GM12878 (cell line): ENCODE measurements around the gene WDR26.

Source experiments
- ESRRA ChIP-seq: IDR thresholded peaks from 2 replicates; pipeline ENCODE4 v1.6.1; 2012; ENCODE audit warnings: mild to moderate bottlenecking, low read length, improper control_type of control experiment
- FOXK2 ChIP-seq: fragments of 450-650 bp; IDR thresholded peaks from 2 replicates; pipeline ENCODE4 v1.6.1; 2017; ENCODE audit warnings: mild to moderate bottlenecking, moderate library complexity
- POLR2A ChIP-seq: IDR thresholded peaks from 2 replicates; pipeline ENCODE4 v1.6.1; 2011; ENCODE audit warnings: low read depth, mild to moderate bottlenecking, low read length
- RAD21 ChIP-seq: IDR thresholded peaks from 2 replicates; pipeline ENCODE4 v1.6.1; 2011; ENCODE audit warnings: mild to moderate bottlenecking, low read depth, low read length, moderate library complexity; ENCODE audit not compliant: insufficient read depth
- RBBP5 ChIP-seq: fragments of 200-600 bp; sonication (generic); conservative IDR thresholded peaks from 2 replicates; pipeline ENCODE4 v1.6.1; 2016
- SP1 ChIP-seq: IDR thresholded peaks from one replicate; pipeline ENCODE4 v1.6.1; 2011; ENCODE audit warnings: low read depth, low read length
- SRF ChIP-seq, 2 experiments: IDR thresholded peaks; 2 replicates each; pipeline ENCODE4 v1.6.1; 2011; ENCODE audit warnings: low read depth in 2 of 2, low read length in 2 of 2, mild to moderate bottlenecking in 1 of 2, moderate library complexity in 1 of 2
- ZNF24 ChIP-seq: fragments of 450-650 bp; IDR thresholded peaks from 2 replicates; pipeline ENCODE4 v1.6.1; 2017; ENCODE audit warnings: antibody characterized with exemption, mild to moderate bottlenecking
- ZNF384 ChIP-seq: IDR thresholded peaks from 2 replicates; pipeline ENCODE4 v1.6.1; 2012; ENCODE audit warnings: low read depth, mild to moderate bottlenecking, low read length, improper control_type of control experiment, borderline replicate concordance
- TF ChIP-seq, protein P1 (sequence below), 3 experiments: IDR thresholded peaks in 2 of 3; conservative IDR thresholded peaks in 1 of 3; 2 replicates each; pipeline ENCODE4 v1.5.1; 2011; ENCODE audit warnings: low read depth in 3 of 3, low read length in 3 of 3, mild to moderate bottlenecking in 3 of 3, control low read depth in 2 of 3, moderate library complexity in 2 of 3, inconsistent platforms in 1 of 3, mixed read lengths in 1 of 3; ENCODE audit not compliant: control insufficient read depth in 2 of 3, insufficient read depth in 1 of 3; ENCODE audit errors: extremely low read depth in 1 of 3
- TF ChIP-seq, protein P2 (sequence below): fragments of 450-650 bp; IDR thresholded peaks from 2 replicates; pipeline ENCODE4 v1.6.1; 2017; ENCODE audit warnings: antibody characterized with exemption, mild to moderate bottlenecking, moderate library complexity
- TF ChIP-seq, protein P3 (sequence below): IDR thresholded peaks from 2 replicates; pipeline ENCODE4 v1.6.1; 2012; ENCODE audit warnings: mild to moderate bottlenecking, low read depth, low read length
- TF ChIP-seq, protein P4 (sequence below): IDR thresholded peaks from 2 replicates; pipeline ENCODE4 v1.6.1; 2011; ENCODE audit warnings: borderline replicate concordance, low read depth, mild to moderate bottlenecking, moderate library complexity, mixed read lengths, low read length; ENCODE audit not compliant: insufficient read depth; ENCODE audit errors: extremely low read length
- TF ChIP-seq, protein P5 (sequence below): fragments of 150-350 bp; IDR thresholded peaks from 2 replicates; pipeline ENCODE4 v1.6.1; 2016; ENCODE audit warnings: low read depth, low read length

DNA sequence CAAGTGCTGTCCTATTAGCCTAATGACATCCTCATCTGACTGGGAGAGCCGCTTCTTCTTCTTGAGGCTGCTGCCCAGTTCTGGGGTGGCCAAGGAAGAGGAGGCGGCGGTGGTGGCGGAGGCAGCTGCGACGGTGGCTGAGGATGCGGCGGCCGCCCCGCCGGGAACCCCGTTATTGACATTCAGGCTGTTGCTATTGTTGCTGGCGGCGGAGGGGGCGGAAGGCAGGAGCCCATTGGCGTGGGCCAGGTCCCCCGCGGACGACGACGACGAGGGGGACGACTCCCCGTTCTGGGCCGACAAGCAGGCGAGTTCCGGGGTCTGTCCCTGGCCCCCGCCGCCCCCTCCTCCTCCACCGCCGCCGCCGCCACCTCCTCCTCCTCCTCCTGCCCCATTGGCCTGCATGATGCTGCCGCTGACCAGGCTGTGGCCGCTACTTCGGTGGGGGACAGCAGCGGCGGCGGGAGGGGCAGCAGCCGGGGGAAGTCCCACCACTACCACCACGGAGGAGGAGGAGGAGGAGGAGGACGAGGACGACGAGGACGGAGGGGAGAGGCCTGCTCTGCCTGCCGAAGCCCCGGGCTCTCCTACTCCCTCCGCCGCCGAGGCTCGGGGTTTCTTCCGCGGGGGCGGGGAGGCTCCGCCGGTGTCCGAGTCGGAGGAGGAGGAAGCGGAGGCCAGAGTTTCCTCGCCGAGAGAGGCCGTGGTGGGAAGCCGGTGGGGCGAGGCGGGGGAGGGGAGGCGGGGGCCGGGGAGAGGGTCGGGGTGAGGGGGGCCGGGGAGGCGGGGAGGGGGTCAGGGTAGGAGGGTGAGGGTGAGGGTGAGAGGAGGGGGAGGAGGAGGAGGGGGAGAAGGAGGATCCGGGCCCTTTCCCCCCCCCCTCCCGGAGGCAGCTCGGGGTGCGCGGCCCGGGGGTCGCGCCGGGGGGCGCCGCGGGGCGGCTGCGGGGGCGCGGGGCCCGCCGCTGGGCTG is 610 bp downstream of the WDR26 start:
- TF ChIP-seq SP1: no peak
- no peak for TF ChIP-seq SRF (IDR thresholded peaks at IDR 0.05; ENCODE audit: low read depth in 2 of 2, low read length in 2 of 2)
- TF ChIP-seq, protein P1, sequence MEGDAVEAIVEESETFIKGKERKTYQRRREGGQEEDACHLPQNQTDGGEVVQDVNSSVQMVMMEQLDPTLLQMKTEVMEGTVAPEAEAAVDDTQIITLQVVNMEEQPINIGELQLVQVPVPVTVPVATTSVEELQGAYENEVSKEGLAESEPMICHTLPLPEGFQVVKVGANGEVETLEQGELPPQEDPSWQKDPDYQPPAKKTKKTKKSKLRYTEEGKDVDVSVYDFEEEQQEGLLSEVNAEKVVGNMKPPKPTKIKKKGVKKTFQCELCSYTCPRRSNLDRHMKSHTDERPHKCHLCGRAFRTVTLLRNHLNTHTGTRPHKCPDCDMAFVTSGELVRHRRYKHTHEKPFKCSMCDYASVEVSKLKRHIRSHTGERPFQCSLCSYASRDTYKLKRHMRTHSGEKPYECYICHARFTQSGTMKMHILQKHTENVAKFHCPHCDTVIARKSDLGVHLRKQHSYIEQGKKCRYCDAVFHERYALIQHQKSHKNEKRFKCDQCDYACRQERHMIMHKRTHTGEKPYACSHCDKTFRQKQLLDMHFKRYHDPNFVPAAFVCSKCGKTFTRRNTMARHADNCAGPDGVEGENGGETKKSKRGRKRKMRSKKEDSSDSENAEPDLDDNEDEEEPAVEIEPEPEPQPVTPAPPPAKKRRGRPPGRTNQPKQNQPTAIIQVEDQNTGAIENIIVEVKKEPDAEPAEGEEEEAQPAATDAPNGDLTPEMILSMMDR (IDR thresholded peaks at IDR 0.05 in 2 of 3, conservative IDR thresholded peaks at IDR 0.05 in 1 of 3; ENCODE audit: control insufficient read depth in 2 of 3, extremely low read depth in 1 of 3, insufficient read depth in 1 of 3, low read depth in 3 of 3, low read length in 3 of 3): no peak
- TF ChIP-seq, protein P2, sequence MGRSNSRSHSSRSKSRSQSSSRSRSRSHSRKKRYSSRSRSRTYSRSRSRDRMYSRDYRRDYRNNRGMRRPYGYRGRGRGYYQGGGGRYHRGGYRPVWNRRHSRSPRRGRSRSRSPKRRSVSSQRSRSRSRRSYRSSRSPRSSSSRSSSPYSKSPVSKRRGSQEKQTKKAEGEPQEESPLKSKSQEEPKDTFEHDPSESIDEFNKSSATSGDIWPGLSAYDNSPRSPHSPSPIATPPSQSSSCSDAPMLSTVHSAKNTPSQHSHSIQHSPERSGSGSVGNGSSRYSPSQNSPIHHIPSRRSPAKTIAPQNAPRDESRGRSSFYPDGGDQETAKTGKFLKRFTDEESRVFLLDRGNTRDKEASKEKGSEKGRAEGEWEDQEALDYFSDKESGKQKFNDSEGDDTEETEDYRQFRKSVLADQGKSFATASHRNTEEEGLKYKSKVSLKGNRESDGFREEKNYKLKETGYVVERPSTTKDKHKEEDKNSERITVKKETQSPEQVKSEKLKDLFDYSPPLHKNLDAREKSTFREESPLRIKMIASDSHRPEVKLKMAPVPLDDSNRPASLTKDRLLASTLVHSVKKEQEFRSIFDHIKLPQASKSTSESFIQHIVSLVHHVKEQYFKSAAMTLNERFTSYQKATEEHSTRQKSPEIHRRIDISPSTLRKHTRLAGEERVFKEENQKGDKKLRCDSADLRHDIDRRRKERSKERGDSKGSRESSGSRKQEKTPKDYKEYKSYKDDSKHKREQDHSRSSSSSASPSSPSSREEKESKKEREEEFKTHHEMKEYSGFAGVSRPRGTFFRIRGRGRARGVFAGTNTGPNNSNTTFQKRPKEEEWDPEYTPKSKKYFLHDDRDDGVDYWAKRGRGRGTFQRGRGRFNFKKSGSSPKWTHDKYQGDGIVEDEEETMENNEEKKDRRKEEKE: no peak
- TF ChIP-seq ZNF384: no peak
- TF ChIP-seq, protein P3, sequence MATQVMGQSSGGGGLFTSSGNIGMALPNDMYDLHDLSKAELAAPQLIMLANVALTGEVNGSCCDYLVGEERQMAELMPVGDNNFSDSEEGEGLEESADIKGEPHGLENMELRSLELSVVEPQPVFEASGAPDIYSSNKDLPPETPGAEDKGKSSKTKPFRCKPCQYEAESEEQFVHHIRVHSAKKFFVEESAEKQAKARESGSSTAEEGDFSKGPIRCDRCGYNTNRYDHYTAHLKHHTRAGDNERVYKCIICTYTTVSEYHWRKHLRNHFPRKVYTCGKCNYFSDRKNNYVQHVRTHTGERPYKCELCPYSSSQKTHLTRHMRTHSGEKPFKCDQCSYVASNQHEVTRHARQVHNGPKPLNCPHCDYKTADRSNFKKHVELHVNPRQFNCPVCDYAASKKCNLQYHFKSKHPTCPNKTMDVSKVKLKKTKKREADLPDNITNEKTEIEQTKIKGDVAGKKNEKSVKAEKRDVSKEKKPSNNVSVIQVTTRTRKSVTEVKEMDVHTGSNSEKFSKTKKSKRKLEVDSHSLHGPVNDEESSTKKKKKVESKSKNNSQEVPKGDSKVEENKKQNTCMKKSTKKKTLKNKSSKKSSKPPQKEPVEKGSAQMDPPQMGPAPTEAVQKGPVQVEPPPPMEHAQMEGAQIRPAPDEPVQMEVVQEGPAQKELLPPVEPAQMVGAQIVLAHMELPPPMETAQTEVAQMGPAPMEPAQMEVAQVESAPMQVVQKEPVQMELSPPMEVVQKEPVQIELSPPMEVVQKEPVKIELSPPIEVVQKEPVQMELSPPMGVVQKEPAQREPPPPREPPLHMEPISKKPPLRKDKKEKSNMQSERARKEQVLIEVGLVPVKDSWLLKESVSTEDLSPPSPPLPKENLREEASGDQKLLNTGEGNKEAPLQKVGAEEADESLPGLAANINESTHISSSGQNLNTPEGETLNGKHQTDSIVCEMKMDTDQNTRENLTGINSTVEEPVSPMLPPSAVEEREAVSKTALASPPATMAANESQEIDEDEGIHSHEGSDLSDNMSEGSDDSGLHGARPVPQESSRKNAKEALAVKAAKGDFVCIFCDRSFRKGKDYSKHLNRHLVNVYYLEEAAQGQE: no peak
- TF ChIP-seq ZNF24: no peak
- TF ChIP-seq POLR2A: peak; percentile 72
- no peak for TF ChIP-seq RBBP5
- TF ChIP-seq FOXK2: no peak
- TF ChIP-seq ESRRA: no peak
- TF ChIP-seq RAD21: no peak
- TF ChIP-seq, protein P4, sequence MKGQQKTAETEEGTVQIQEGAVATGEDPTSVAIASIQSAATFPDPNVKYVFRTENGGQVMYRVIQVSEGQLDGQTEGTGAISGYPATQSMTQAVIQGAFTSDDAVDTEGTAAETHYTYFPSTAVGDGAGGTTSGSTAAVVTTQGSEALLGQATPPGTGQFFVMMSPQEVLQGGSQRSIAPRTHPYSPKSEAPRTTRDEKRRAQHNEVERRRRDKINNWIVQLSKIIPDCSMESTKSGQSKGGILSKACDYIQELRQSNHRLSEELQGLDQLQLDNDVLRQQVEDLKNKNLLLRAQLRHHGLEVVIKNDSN: no peak
- TF ChIP-seq, protein P5, sequence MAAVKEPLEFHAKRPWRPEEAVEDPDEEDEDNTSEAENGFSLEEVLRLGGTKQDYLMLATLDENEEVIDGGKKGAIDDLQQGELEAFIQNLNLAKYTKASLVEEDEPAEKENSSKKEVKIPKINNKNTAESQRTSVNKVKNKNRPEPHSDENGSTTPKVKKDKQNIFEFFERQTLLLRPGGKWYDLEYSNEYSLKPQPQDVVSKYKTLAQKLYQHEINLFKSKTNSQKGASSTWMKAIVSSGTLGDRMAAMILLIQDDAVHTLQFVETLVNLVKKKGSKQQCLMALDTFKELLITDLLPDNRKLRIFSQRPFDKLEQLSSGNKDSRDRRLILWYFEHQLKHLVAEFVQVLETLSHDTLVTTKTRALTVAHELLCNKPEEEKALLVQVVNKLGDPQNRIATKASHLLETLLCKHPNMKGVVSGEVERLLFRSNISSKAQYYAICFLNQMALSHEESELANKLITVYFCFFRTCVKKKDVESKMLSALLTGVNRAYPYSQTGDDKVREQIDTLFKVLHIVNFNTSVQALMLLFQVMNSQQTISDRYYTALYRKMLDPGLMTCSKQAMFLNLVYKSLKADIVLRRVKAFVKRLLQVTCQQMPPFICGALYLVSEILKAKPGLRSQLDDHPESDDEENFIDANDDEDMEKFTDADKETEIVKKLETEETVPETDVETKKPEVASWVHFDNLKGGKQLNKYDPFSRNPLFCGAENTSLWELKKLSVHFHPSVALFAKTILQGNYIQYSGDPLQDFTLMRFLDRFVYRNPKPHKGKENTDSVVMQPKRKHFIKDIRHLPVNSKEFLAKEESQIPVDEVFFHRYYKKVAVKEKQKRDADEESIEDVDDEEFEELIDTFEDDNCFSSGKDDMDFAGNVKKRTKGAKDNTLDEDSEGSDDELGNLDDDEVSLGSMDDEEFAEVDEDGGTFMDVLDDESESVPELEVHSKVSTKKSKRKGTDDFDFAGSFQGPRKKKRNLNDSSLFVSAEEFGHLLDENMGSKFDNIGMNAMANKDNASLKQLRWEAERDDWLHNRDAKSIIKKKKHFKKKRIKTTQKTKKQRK: no peak
